Colon (tissue), 2 donors: ENCODE results near the gene PTPMT1.

Experiments
- FAIRE-seq: peaks from 2 replicates; lab custom pipeline; 2012; peaks lifted over from hg19 to GRCh38; lab: Jason Lieb, UNC
- donor health status: control.
- donor health status: control.

The PTPMT1 gene

GRCh38 chr11:47615249-47615648 is 49.9 kb downstream of the PTPMT1 start:
- FAIRE-seq = no peak

- FAIRE-seq = no peak
Measured at GRCh38 chr11:47616726-47617416, 51.5 kb downstream of the PTPMT1 start.

- FAIRE-seq = no peak
Measured at GRCh38 chr11:47617417-47617809, 52.0 kb downstream of the PTPMT1 start.

GRCh38 chr11:47620836-47621378 is 55.5 kb downstream of the PTPMT1 start:
- FAIRE-seq = no peak
